ENCODE results near the gene SPCS2.

GRCh38 chr11:74923125-74923524, 25.9 kb upstream of the SPCS2 start:
- no peak for TF ChIP-seq CTCF (IDR thresholded peaks at IDR 0.05)
- no peak for TF ChIP-seq POLR2AphosphoS5 (IDR thresholded peaks at IDR 0.05)
- no peak for TF ChIP-seq POLR2A (IDR thresholded peaks at IDR 0.05)
- TF ChIP-seq EP300 (IDR thresholded peaks at IDR 0.05; ENCODE audit: low read depth) = no peak

Data from transverse colon (tissue), 4 donors.